Esophagus muscularis mucosa (tissue), 4 donors: ENCODE measurements around the gene SSTR5. TPM values are rescaled to one million over a fixed set of nuclear protein-coding genes. Genes with fewer than 3 reads are reported as not detected.
A peak's percentile ranks its signal among the peaks of the same experiment; 100 is the strongest.

Experiments
- DNase-seq: peaks from one replicate; pipeline ENCODE4 v3.0.0-alpha.2; 2017; ENCODE audit errors: extremely low spot score
- H3K27ac ChIP-seq, 4 donors: fragments of 200-600 bp; sonication (generic); replicated peaks in 1 of 4; 1 replicate in 3 of 4; 2 replicates in 1 of 4; pipeline ENCODE4 v1.5.1; 2016 to 2019; ENCODE audit warnings: mild to moderate bottlenecking in 1 of 4
- H3K27me3 ChIP-seq, 4 donors: fragments of 200-600 bp; sonication (generic); one replicate each; pipeline versions ENCODE4 v1.5.1 to v1.6.0; 2016 to 2019
- H3K36me3 ChIP-seq, 4 donors: fragments of 200-600 bp; sonication (generic); one replicate each; pipeline ENCODE4 v1.5.1; 2016 to 2019
- H3K4me1 ChIP-seq, 4 donors: fragments of 200-600 bp; sonication (generic); one replicate each; pipeline ENCODE4 v1.5.1; 2016 to 2019
- H3K4me3 ChIP-seq, 4 donors: fragments of 200-600 bp; sonication (generic); 1 replicate in 2 of 4; 2 replicates in 2 of 4; pipeline ENCODE4 v1.5.1; 2016 to 2019; ENCODE audit warnings: mild to moderate bottlenecking in 4 of 4, moderate library complexity in 1 of 4
- H3K9me3 ChIP-seq, 4 donors: fragments of 200-600 bp; sonication (generic); 1 replicate in 3 of 4; 2 replicates in 1 of 4; pipeline ENCODE4 v1.5.1; 2016 to 2019
- CTCF ChIP-seq, 3 experiments: fragments of 200-600 bp in 2 of 3; fragments of 450-650 bp in 1 of 3; sonication (generic) in 2 of 3; IDR thresholded peaks; one replicate each; pipeline ENCODE4 v1.5.1; 2017 to 2019; ENCODE audit warnings: antibody characterized with exemption in 3 of 3, mild to moderate bottlenecking in 2 of 3, moderate library complexity in 1 of 3
- EP300 ChIP-seq: sonication (generic); formaldehyde crosslinking; IDR thresholded peaks from one replicate; pipeline ENCODE4 v1.6.1; 2017; ENCODE audit warnings: antibody characterized with exemption
- POLR2A ChIP-seq: fragments of 450-650 bp; IDR thresholded peaks from one replicate; pipeline ENCODE4 v1.6.1; 2017; ENCODE audit warnings: antibody characterized with exemption, moderate library complexity, mild to moderate bottlenecking, low read depth
- POLR2AphosphoS5 ChIP-seq, 2 donors: sonication (generic); formaldehyde crosslinking; IDR thresholded peaks; one replicate each; pipeline ENCODE4 v1.6.1; 2017; ENCODE audit warnings: antibody characterized with exemption in 2 of 2
- WGBS: methylation state at CpG from one replicate; pipeline ENCODE4 v1.1.5; 2018; 5-methylcytosine and 5-hydroxymethylcytosine counted together
- intact Hi-C: fragments of 100-400 bp; cut with DNase I; formaldehyde crosslinking; loops from one replicate; pipeline ENCODE4 v1.15.1; 2023
- total RNA-seq, 4 donors: library from RNA; depleted of rRNA; stranded (reverse); fragments of >200 nt; gene quantifications; one replicate each; pipeline versions ENCODE4 v1.1.0 to v1.2.1, GENCODE V29; 2016

The SSTR5 gene
- total RNA-seq, 4 donors from 2014 or later = not detected

GRCh38 chr16:1052721-1053120, 19.8 kb upstream of the SSTR5 start:
- no peaks in the 10 kb centered on the region for H3K36me3 ChIP-seq
- no peak overlapping the region for H3K27ac ChIP-seq
- H3K4me3 ChIP-seq = no peak overlapping the region
- H3K4me1 ChIP-seq = peaks cover 0 to 18% (median 16%) of the 10 kb centered on the region in 4 donors
- peaks cover 0 to 8% (median 3%) of the 10 kb centered on the region in 4 donors for H3K9me3 ChIP-seq
- WGBS = 94% methylated on average over 4 of the region's 9 CpGs
- no peak for TF ChIP-seq EP300
- TF ChIP-seq POLR2AphosphoS5 (IDR thresholded peaks at IDR 0.05) = no peak
- TF ChIP-seq POLR2A = no peak
- TF ChIP-seq CTCF (IDR thresholded peaks at IDR 0.05) = no peak
- no peak for DNase-seq
- intact Hi-C loops = no loop called here
- H3K27me3 ChIP-seq = peaks cover 0 to 97% (median 13%) of the 10 kb centered on the region in 4 donors

GRCh38 chr16:1053121-1053521, 19.4 kb upstream of the SSTR5 start:
- 68% methylated on average over 12 of the region's 14 CpGs for WGBS
- no peak for DNase-seq
- Histone ChIP-seq H3K4me3 (no peak overlapping the region), H3K4me1 (peaks cover 0 to 14% (median 13%) of the 10 kb centered on the region in 4 donors), H3K36me3 (no peaks in the 10 kb centered on the region), H3K27ac (no peak overlapping the region), H3K9me3 (peaks cover 0 to 8% (median 3%) of the 10 kb centered on the region in 4 donors), H3K27me3 (peaks cover 0 to 97% (median 17%) of the 10 kb centered on the region in 4 donors)
- intact Hi-C loops = no loop called here
- no peak for TF ChIP-seq POLR2AphosphoS5 (IDR thresholded peaks at IDR 0.05)
- TF ChIP-seq CTCF (IDR thresholded peaks at IDR 0.05) = no peak
- no peak for TF ChIP-seq EP300
- no peak for TF ChIP-seq POLR2A

GRCh38 chr16:1053700-1054368, 18.7 kb upstream of the SSTR5 start:
- no peak overlapping the region for H3K4me3 ChIP-seq
- peaks cover 0 to 7% (median 6%) of the 10 kb centered on the region in 4 donors for H3K4me1 ChIP-seq
- H3K9me3 ChIP-seq = peaks cover 0 to 8% (median 4%) of the 10 kb centered on the region in 4 donors
- WGBS = 86% methylated on average over 12 of the region's 21 CpGs
- intact Hi-C loops = loop anchor here (2.0 kb wide), 1 partner anchor 239 kb away; no protein-coding TSS in a partner anchor
- no peak overlapping the region for H3K27ac ChIP-seq
- peaks cover 0 to 97% (median 22%) of the 10 kb centered on the region in 4 donors for H3K27me3 ChIP-seq
- TF ChIP-seq POLR2AphosphoS5 (IDR thresholded peaks at IDR 0.05) (no peak), CTCF (IDR thresholded peaks at IDR 0.05) (no peak), POLR2A (no peak), EP300 (no peak)
- DNase-seq = no peak
- H3K36me3 ChIP-seq = no peaks in the 10 kb centered on the region

GRCh38 chr16:1054660-1055556, 17.6 kb upstream of the SSTR5 start:
- Histone ChIP-seq H3K4me3 (no peak overlapping the region), H3K27me3 (peaks cover 0 to 92% (median 22%) of the 10 kb centered on the region in 4 donors), H3K4me1 (peaks cover 0 to 7% (median 6%) of the 10 kb centered on the region in 4 donors), H3K27ac (no peak overlapping the region), H3K36me3 (no peaks in the 10 kb centered on the region), H3K9me3 (peaks cover 0 to 13% (median 6%) of the 10 kb centered on the region in 4 donors)
- DNase-seq = no peak
- WGBS = 12% methylated on average over 24 of the region's 34 CpGs
- TF ChIP-seq EP300 = no peak
- TF ChIP-seq POLR2A = no peak
- peak; percentile 67 to 86 (median 71) for TF ChIP-seq CTCF (IDR thresholded peaks at IDR 0.05)
- intact Hi-C loops = loop anchor here (2.0 kb wide), 1 partner anchor 240 kb away; no protein-coding TSS in a partner anchor
